ENCODE results near the gene HOMEZ.
"Not testable (repeated sequence)": the region's sequence is repeated elsewhere in the genome, so short reads cannot be mapped to it uniquely, and the experiment has no call there.

HOMEZ gene

GRCh38 chr14:23286020-23286901 is at the start of gene HOMEZ:
HOMEZ (minus strand) TSS chr14:23286132; CDS start chr14:23285952, 180 bp downstream.
- peak within 1 kb of the TSS; percentile 94 for H3K27ac Mint-ChIP-seq
- H3K4me1 Mint-ChIP-seq = peaks cover 30% of the 10 kb centered on the region
- H3K4me3 Mint-ChIP-seq = peak within 1 kb of the TSS; percentile 98
- DNase-seq = peak; percentile 99
- CTCF ChIA-PET = interaction anchor here (1.0 to 2.5 kb wide), 9 partner anchors 9 to 274 kb away, joined by 4 to 16 read pairs (median 4); partner anchors contain the start of genes PABPN1 and PPP1R3E
- peaks cover 5% of the 10 kb centered on the region for H3K36me3 Mint-ChIP-seq
- H3K27me3 Mint-ChIP-seq = peaks cover 6% of the 10 kb centered on the region
- no peaks in the 10 kb centered on the region for H3K9me3 Mint-ChIP-seq

- no peak overlapping the region for H3K4me3 Mint-ChIP-seq
- H3K4me1 Mint-ChIP-seq = no peaks in the 10 kb centered on the region
- H3K36me3 Mint-ChIP-seq = no peaks in the 10 kb centered on the region
- DNase-seq = no peak
- H3K27ac Mint-ChIP-seq = no peak overlapping the region
- CTCF ChIA-PET = interaction anchor here (1.2 to 1.4 kb wide), 2 partner anchors 43 to 45 kb away, joined by 3 to 4 read pairs; no protein-coding TSS in a partner anchor
- peaks cover 20% of the 10 kb centered on the region for H3K27me3 Mint-ChIP-seq
- H3K9me3 Mint-ChIP-seq = peaks cover 3% of the 10 kb centered on the region
These were observed 49.7 kb upstream of the HOMEZ start for GRCh38 chr14:23335623-23336022.

- H3K27ac Mint-ChIP-seq = no peak overlapping the region
- CTCF ChIA-PET = interaction anchor here (1.3 to 3.8 kb wide), 4 partner anchors 32 to 140 kb away, joined by 5 to 33 read pairs (median 18); no protein-coding TSS in a partner anchor
- H3K4me1 Mint-ChIP-seq = peaks cover 4% of the 10 kb centered on the region
- no peaks in the 10 kb centered on the region for H3K9me3 Mint-ChIP-seq
- DNase-seq = peak; percentile 73
- peaks cover 4% of the 10 kb centered on the region for H3K27me3 Mint-ChIP-seq
- no peak overlapping the region for H3K4me3 Mint-ChIP-seq
- H3K36me3 Mint-ChIP-seq = peaks cover 24% of the 10 kb centered on the region
These were observed 42.2 kb upstream of the HOMEZ start for GRCh38 chr14:23327947-23328744.

- CTCF ChIA-PET = interaction anchor here (1.1 to 2.7 kb wide), 12 partner anchors 26 to 206 kb away, joined by 3 to 33 read pairs (median 4); partner anchors contain the start of gene SLC22A17
- Mint-ChIP-seq H3K27ac (no peak overlapping the region), H3K4me1 (peaks cover 16% of the 10 kb centered on the region), H3K9me3 (no peaks in the 10 kb centered on the region), H3K4me3 (no peak overlapping the region), H3K27me3 (no peaks in the 10 kb centered on the region), H3K36me3 (peaks cover 36% of the 10 kb centered on the region)
- no peak for DNase-seq
These were observed 40.8 kb upstream of the HOMEZ start for GRCh38 chr14:23326491-23327332.

- peaks cover 16% of the 10 kb centered on the region for H3K4me1 Mint-ChIP-seq
- CTCF ChIA-PET = interaction anchor here (1.4 to 2.7 kb wide), 4 partner anchors 37 to 57 kb away, joined by 4 to 33 read pairs (median 5); no protein-coding TSS in a partner anchor
- DNase-seq, H3K4me3 Mint-ChIP-seq, H3K9me3 Mint-ChIP-seq, H3K27ac Mint-ChIP-seq, H3K27me3 Mint-ChIP-seq: not testable (repeated sequence)
- H3K36me3 Mint-ChIP-seq = peaks cover 36% of the 10 kb centered on the region
These were observed 39.8 kb upstream of the HOMEZ start for GRCh38 chr14:23325746-23326145.

GRCh38 chr14:23324993-23325392 is 39.1 kb upstream of the HOMEZ start:
- CTCF ChIA-PET = interaction anchor here (3.9 kb wide), 1 partner anchor 54 kb away, joined by 15 read pairs; no protein-coding TSS in a partner anchor
- Mint-ChIP-seq H3K27ac (no peak overlapping the region), H3K9me3 (no peaks in the 10 kb centered on the region)

GRCh38 chr14:23324455-23324846 is 38.5 kb upstream of the HOMEZ start:
- peaks cover 39% of the 10 kb centered on the region for H3K36me3 Mint-ChIP-seq
- H3K9me3 Mint-ChIP-seq = peaks cover 2% of the 10 kb centered on the region
- H3K4me1 Mint-ChIP-seq = peaks cover 29% of the 10 kb centered on the region
- CTCF ChIA-PET = interaction anchor here (3.9 kb wide), 1 partner anchor 55 kb away, joined by 15 read pairs; no protein-coding TSS in a partner anchor
- no peak overlapping the region for H3K27ac Mint-ChIP-seq
- H3K4me3 Mint-ChIP-seq = no peak overlapping the region
- DNase-seq = no peak
- no peaks in the 10 kb centered on the region for H3K27me3 Mint-ChIP-seq

More at GRCh38 chr14:23324993-23325392, 39.1 kb upstream of the HOMEZ start:
- DNase-seq = no peak
- Mint-ChIP-seq H3K27me3 (no peaks in the 10 kb centered on the region), H3K4me1 (peaks cover 24% of the 10 kb centered on the region), H3K36me3 (peaks cover 36% of the 10 kb centered on the region), H3K4me3 (no peak overlapping the region)

- Mint-ChIP-seq H3K27ac (no peak overlapping the region), H3K9me3 (peaks cover 2% of the 10 kb centered on the region), H3K27me3 (no peaks in the 10 kb centered on the region), H3K36me3 (peaks cover 39% of the 10 kb centered on the region), H3K4me1 (peaks cover 29% of the 10 kb centered on the region), H3K4me3 (no peak overlapping the region)
- DNase-seq = no peak
- CTCF ChIA-PET = interaction anchor here (3.9 kb wide), 1 partner anchor 55 kb away, joined by 15 read pairs; no protein-coding TSS in a partner anchor
These were observed 38.0 kb upstream of the HOMEZ start for GRCh38 chr14:23323838-23324454.

GRCh38 chr14:23322568-23323517 is 36.9 kb upstream of the HOMEZ start:
- Mint-ChIP-seq H3K4me3 (peak overlapping the region; percentile 89), H3K36me3 (peaks cover 39% of the 10 kb centered on the region), H3K4me1 (peaks cover 29% of the 10 kb centered on the region), H3K27me3 (no peaks in the 10 kb centered on the region), H3K9me3 (peaks cover 2% of the 10 kb centered on the region), H3K27ac (peak overlapping the region; percentile 93)
- CTCF ChIA-PET = interaction anchor here (1.1 to 3.9 kb wide), 8 partner anchors 21 to 237 kb away, joined by 3 to 32 read pairs (median 4); partner anchors contain the start of genes CMTM5, HOMEZ and PPP1R3E
- no peak for DNase-seq

GRCh38 chr14:23321572-23322547 is 35.9 kb upstream of the HOMEZ start:
- peak overlapping the region; percentile 93 for H3K27ac Mint-ChIP-seq
- peak overlapping the region; percentile 90 for H3K4me3 Mint-ChIP-seq
- peaks cover 29% of the 10 kb centered on the region for H3K4me1 Mint-ChIP-seq
- H3K27me3 Mint-ChIP-seq = peaks cover 4% of the 10 kb centered on the region
- H3K36me3 Mint-ChIP-seq = peaks cover 39% of the 10 kb centered on the region
- peak; percentile 68 for DNase-seq
- CTCF ChIA-PET = interaction anchor here (1.1 to 3.9 kb wide), 12 partner anchors 15 to 238 kb away, joined by 3 to 32 read pairs (median 5); partner anchors contain the start of genes BCL2L2, CMTM5, HOMEZ and PPP1R3E
- peaks cover 2% of the 10 kb centered on the region for H3K9me3 Mint-ChIP-seq
